Ascending aorta (tissue), 2 donors: ENCODE measurements around the gene TIMM9. TPM values are rescaled to one million over a fixed set of nuclear protein-coding genes. Genes with fewer than 3 reads are reported as not detected.

Experiments used
- DNase-seq, 2 donors: peaks; one replicate each; pipeline ENCODE4 v3.0.0-alpha.2; 2019; ENCODE audit warnings: low spot score in 2 of 2
- H3K27ac ChIP-seq, 2 donors: fragments of 200-600 bp; sonication (generic); one replicate each; pipeline ENCODE4 v1.5.1; 2016 to 2017; ENCODE audit warnings: mild to moderate bottlenecking in 1 of 2
- H3K27me3 ChIP-seq: fragments of 200-600 bp; sonication (generic); one replicate; pipeline ENCODE4 v1.5.1; 2017
- H3K36me3 ChIP-seq, 2 donors: fragments of 200-600 bp; sonication (generic); one replicate each; pipeline ENCODE4 v1.5.1; 2016
- H3K4me1 ChIP-seq, 2 donors: fragments of 200-600 bp; sonication (generic); one replicate each; pipeline ENCODE4 v1.5.1; 2016 to 2017; ENCODE audit warnings: mild to moderate bottlenecking in 1 of 2
- H3K4me3 ChIP-seq, 2 donors: fragments of 200-600 bp; sonication (generic); one replicate each; pipeline ENCODE4 v1.5.1; 2016 to 2017; ENCODE audit warnings: mild to moderate bottlenecking in 1 of 2
- H3K9me3 ChIP-seq, 2 donors: fragments of 200-600 bp; sonication (generic); one replicate each; pipeline ENCODE4 v1.5.1; 2016
- intact Hi-C: fragments of 100-400 bp; cut with DNase I; formaldehyde crosslinking; loops from one replicate; pipeline ENCODE4 v1.15.1; 2023
- total RNA-seq: library from RNA; depleted of rRNA; stranded (reverse); fragments of >200 nt; gene quantifications from one replicate; pipeline ENCODE4 v1.1.0, GENCODE V29; 2016
- TF ChIP-seq, protein P1 (sequence below), 3 experiments: fragments of 200-600 bp in 2 of 3; fragments of 450-650 bp in 1 of 3; sonication (generic) in 2 of 3; IDR thresholded peaks; one replicate each; pipeline ENCODE4 v1.5.1; 2016 to 2019; ENCODE audit warnings: antibody characterized with exemption in 3 of 3, mild to moderate bottlenecking in 1 of 3, moderate library complexity in 1 of 3

TIMM9 gene
- total RNA-seq, 1 donor from 2014 or later = 0.96 TPM

DNA sequence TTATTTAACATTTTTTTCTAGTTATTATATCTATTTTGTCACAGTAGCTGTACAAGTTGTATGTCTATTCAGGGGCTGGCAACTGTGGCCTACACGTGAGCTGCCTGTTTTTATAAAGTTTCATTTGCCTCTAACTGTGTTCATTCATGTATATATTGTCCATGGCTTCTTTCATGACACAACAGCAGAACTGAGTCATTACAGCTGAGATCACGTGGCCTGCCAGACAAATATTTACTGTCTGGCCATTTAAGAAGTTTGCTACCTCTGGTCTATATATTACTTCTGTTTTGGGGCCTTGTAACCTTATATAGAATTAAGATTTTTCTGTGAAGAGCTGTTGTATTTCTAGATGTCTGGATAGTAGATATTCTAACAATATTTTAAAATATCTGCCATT, 38.1 kb upstream of the TIMM9 start:
- Histone ChIP-seq H3K4me3 (no peak overlapping the region), H3K4me1 (no peaks in the 10 kb centered on the region), H3K9me3 (no peaks in the 10 kb centered on the region), H3K36me3 (peaks cover 27 to 56% of the 10 kb centered on the region in 2 donors), H3K27me3 (no peaks in the 10 kb centered on the region), H3K27ac (no peak overlapping the region)
- no peak for DNase-seq
- intact Hi-C loops = no loop called here
- TF ChIP-seq, protein P1, sequence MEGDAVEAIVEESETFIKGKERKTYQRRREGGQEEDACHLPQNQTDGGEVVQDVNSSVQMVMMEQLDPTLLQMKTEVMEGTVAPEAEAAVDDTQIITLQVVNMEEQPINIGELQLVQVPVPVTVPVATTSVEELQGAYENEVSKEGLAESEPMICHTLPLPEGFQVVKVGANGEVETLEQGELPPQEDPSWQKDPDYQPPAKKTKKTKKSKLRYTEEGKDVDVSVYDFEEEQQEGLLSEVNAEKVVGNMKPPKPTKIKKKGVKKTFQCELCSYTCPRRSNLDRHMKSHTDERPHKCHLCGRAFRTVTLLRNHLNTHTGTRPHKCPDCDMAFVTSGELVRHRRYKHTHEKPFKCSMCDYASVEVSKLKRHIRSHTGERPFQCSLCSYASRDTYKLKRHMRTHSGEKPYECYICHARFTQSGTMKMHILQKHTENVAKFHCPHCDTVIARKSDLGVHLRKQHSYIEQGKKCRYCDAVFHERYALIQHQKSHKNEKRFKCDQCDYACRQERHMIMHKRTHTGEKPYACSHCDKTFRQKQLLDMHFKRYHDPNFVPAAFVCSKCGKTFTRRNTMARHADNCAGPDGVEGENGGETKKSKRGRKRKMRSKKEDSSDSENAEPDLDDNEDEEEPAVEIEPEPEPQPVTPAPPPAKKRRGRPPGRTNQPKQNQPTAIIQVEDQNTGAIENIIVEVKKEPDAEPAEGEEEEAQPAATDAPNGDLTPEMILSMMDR (IDR thresholded peaks at IDR 0.05) = no peak

DNA sequence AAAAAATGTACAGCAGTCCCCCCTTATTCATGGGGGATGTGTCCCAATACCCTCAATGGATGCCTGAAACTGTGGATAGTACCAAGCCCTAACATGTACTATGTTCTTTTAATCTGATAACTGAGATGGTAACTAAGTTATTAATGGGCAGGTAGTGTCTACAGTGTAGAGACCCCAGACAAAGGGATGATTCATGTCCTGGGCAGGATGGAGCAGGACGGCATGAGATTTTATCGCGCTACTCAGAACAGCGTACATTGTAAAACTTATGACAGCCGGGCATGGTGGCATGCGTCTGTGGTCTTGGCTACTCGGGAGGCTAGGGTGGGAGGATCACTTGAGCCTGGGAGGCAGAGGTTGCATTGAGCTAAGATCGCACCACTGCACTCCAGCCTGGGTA, 37.3 kb upstream of the TIMM9 start:
- Histone ChIP-seq H3K27me3 (no peaks in the 10 kb centered on the region), H3K36me3 (peaks cover 27 to 62% of the 10 kb centered on the region in 2 donors), H3K9me3 (no peaks in the 10 kb centered on the region), H3K4me3 (no peak overlapping the region), H3K27ac (no peak overlapping the region), H3K4me1 (no peaks in the 10 kb centered on the region)
- DNase-seq = no peak
- TF ChIP-seq, protein P1 (IDR thresholded peaks at IDR 0.05) = no peak
- intact Hi-C loops = no loop called here

DNA sequence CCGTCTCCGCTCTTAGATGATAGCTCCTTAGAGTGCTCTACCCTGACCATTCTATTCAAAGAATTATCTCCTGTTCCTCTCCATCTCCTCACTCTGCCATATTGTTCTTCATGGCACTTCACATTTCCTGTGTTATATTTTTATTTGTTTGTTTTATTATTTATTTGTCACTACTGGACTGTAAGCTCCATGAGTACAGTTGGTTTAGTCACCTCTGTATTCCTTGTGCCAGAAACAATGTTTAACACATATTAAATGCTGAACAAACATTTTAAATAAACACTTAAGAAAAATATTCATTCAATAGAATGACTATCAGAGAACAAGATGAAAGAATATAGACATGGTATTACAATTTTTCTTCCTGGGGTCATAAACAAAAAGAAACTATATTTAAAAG, 35.8 kb upstream of the TIMM9 start:
- TF ChIP-seq, protein P1 (IDR thresholded peaks at IDR 0.05) = no peak
- Histone ChIP-seq H3K4me3 (no peak overlapping the region), H3K4me1 (no peaks in the 10 kb centered on the region), H3K27ac (no peak overlapping the region), H3K27me3 (no peaks in the 10 kb centered on the region), H3K9me3 (no peaks in the 10 kb centered on the region), H3K36me3 (peaks cover 25 to 57% of the 10 kb centered on the region in 2 donors)
- intact Hi-C loops = no loop called here
- no peak for DNase-seq

DNA sequence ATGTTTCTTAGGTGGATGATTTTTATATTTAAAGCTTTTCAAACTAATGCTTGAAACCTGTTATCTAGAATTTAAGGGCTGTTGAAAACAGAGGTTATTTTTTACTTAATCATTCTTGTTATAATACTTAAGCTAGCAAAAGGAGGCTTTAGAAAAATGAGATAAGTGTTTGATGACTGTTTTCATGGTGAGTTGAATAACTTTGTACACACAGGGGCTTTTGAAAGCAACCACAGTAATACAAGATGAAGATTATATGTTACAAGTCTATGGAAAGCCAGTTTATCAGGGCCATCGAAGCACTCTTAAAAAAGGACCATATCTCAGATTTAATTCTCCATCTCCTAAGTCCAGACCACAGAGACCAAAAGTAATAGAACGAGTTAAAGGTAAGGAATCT, 33.4 kb upstream of the TIMM9 start:
- Histone ChIP-seq H3K4me3 (no peak overlapping the region), H3K27ac (no peak overlapping the region), H3K27me3 (no peaks in the 10 kb centered on the region), H3K9me3 (no peaks in the 10 kb centered on the region), H3K4me1 (no peaks in the 10 kb centered on the region), H3K36me3 (peaks cover 30 to 66% of the 10 kb centered on the region in 2 donors)
- intact Hi-C loops = no loop called here
- DNase-seq = no peak
- TF ChIP-seq, protein P1 (IDR thresholded peaks at IDR 0.05) = no peak

DNA sequence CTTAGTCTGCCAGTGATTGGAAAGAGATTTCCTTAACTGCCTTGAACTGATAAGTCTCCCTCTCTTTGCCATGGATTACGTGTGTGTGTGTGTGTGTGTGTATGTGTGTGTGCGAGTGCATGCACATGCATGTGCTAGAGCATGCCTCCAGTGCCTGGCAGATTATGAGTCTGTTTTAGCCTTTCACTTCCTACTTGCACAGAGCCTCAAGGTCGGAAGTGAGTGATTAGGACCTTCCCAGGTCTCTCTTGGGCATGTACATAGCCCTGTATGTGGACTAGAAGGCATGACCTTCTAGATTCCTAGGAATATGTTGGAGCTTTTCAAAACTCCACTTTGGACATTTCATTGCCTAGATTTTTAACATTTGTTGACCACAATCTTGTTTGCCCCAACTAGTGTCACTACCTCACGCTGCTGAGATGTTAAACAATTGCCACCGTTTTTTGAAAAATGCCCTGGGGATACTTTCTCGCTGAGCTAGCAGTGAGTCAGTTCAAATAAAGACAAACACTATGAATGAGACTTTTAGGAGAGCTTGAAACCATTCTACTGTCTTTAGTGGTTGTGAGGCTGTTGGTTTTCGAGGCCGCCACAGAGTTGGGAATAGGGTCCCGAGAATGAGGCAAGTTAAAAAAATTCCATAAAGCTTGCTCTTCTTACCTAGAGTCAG, 28.4 kb upstream of the TIMM9 start:
- Histone ChIP-seq H3K9me3 (no peaks in the 10 kb centered on the region), H3K4me3 (no peak overlapping the region), H3K4me1 (no peaks in the 10 kb centered on the region), H3K36me3 (peaks cover 26 to 70% of the 10 kb centered on the region in 2 donors), H3K27ac (no peak overlapping the region), H3K27me3 (no peaks in the 10 kb centered on the region)
- intact Hi-C loops = no loop called here
- DNase-seq = no peak
- TF ChIP-seq, protein P1 (IDR thresholded peaks at IDR 0.05) = no peak
